Activated CD4-positive, alpha-beta memory T cell treated with anti-CD3 and anti-CD28 coated beads for 36 hours (primary cell): Measurements from ENCODE around the gene IGFL2. TPM values are rescaled to one million over a fixed set of nuclear protein-coding genes. Genes with fewer than 3 reads are reported as not detected.
"Not testable (repeated sequence)": the region's sequence is repeated elsewhere in the genome, so short reads cannot be mapped to it uniquely, and the experiment has no call there.

Experiments used
- CTCF ChIA-PET: fragments of 350-600 bp; sonication (Branson Sonifier 250); formaldehyde crosslinking; loops from one replicate; lab custom pipeline; 2021; ENCODE audit warnings: antibody characterized with exemption, inconsistent platforms; lab: Charles Lee
- POLR2A ChIA-PET: fragments of 350-600 bp; sonication (Branson Sonifier 250); formaldehyde crosslinking; loops from one replicate; lab custom pipeline; 2021; ENCODE audit warnings: antibody characterized with exemption; lab: Charles Lee
- DNase-seq: peaks from one replicate; pipeline ENCODE4 v3.0.0-alpha.2; 2020
- H3K27ac Mint-ChIP-seq: one replicate; pipeline ENCODE4 v1.8.0; 2021; ENCODE audit warnings: mixed read lengths
- H3K27me3 Mint-ChIP-seq: one replicate; pipeline ENCODE4 v1.8.0; 2021; ENCODE audit warnings: mixed read lengths
- H3K36me3 Mint-ChIP-seq: one replicate; pipeline ENCODE4 v1.8.0; 2021; ENCODE audit warnings: mixed read lengths
- H3K4me1 Mint-ChIP-seq: one replicate; pipeline ENCODE4 v1.8.0; 2021; ENCODE audit warnings: low read depth, mixed read lengths
- H3K4me3 Mint-ChIP-seq: one replicate; pipeline ENCODE4 v1.8.0; 2021; ENCODE audit warnings: mild to moderate bottlenecking, mixed read lengths
- H3K9me3 Mint-ChIP-seq: one replicate; pipeline ENCODE4 v1.8.0; 2021; ENCODE audit warnings: mixed read lengths
- intact Hi-C: fragments of 100-400 bp; cut with micrococcal nuclease; formaldehyde crosslinking; loops from one replicate; pipeline ENCODE4 v1.15.1; 2023
- total RNA-seq, 2 experiments: library from RNA; stranded (reverse); gene quantifications; one replicate each; pipeline ENCODE4 v1.2.3, GENCODE V29; 2021

IGFL2 gene
- total RNA-seq, 2 experiments from 2014 or later: not detected

DNA sequence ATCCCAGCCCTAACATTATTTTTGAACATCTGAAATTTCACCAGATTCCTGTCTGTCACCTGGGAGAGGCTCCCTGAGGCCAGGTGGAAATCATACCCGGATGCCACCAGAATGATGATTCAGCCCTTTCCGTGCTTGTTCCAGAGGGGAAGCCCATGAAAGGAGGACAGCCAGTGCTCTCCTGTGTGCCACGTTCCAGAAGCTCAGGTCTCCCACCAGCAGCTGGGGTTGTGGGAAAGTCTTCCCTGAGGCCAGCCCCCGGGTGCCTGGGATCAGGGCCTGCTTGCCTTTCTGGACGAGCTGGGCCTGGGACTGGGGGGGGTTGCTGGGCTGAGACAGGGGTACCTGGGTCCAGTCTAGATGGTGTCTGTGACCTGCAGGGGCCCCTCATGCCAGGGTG is 56.0 kb downstream of the IGFL2 start:
- ChIA-PET POLR2A (no interaction called here), CTCF (interaction anchor here (0.7 to 1.0 kb wide), 2 partner anchors 61 to 77 kb away, joined by 3 read pairs; no protein-coding TSS in a partner anchor)
- intact Hi-C loops: no loop called here
- Mint-ChIP-seq H3K4me3 (no peak overlapping the region), H3K27me3 (peaks cover 26% of the 10 kb centered on the region), H3K36me3 (no peaks in the 10 kb centered on the region), H3K27ac (no peak overlapping the region), H3K9me3 (no peaks in the 10 kb centered on the region), H3K4me1 (peaks cover 1% of the 10 kb centered on the region)
- DNase-seq: no peak

DNA sequence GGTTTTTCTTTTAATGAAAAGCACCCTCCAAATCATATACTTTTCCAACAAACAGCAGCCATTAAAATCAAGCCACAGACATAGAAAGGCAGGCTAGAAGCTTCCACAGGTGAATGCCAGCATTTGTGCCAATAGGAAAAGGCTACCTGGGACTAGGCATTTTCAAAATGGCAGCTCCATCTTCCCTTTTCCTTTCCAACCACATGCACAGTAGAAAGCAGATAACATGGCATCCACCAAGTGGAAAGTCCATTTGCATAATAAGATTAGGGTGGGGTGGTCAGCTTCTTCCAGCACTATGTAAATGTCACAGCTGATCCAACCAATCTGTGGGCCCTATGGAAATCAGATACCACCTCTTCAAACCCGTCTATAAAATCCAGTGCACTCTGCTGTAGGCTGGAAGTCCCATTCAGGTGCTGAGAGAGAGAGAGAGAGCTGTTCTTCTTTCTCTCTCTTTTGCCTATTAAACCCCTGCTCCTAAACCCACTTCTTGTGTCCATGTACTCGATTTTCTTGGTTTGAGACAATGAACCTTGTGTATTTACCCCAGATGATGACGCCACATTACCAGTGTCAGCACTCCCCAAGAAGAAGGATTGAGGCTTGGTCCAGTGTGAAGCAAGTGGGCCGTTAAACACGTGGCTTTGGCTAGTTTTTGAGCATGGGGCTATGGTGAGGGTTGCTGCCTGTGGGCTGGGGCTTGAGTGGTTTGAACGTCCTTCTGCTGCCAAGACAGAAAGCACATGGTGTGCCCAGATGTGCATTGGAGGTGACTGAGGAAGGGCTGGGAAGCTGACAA is 57.3 kb downstream of the IGFL2 start:
- intact Hi-C loops: no loop called here
- Mint-ChIP-seq H3K36me3 (no peaks in the 10 kb centered on the region), H3K9me3 (no peaks in the 10 kb centered on the region), H3K27me3 (peaks cover 26% of the 10 kb centered on the region), H3K4me1 (peaks cover 9% of the 10 kb centered on the region), H3K27ac (no peak overlapping the region), H3K4me3 (no peak overlapping the region)
- CTCF ChIA-PET: interaction anchor here (0.6 to 0.8 kb wide), 2 partner anchors 16 to 336 kb away, joined by 3 read pairs; no protein-coding TSS in a partner anchor
- POLR2A ChIA-PET: no interaction called here
- DNase-seq: no peak

DNA sequence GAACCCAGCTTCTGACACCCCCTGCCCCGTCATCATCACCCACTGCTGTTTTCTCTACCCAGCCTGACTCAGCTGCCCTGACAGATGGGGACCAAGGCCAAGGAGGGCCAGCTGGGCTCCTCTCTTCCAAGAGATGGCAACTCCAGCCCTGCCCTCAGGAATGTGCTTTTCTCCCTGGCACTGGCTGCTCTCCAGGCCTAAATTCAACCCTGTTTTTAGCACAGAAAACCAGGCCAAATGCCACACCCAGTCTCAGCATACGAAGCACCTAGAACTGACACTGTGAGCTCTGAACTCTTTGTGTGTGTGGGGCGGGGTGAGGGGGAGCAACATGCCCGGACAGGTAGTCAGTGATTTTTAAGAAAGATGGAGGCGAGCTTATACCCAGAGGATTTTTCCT is 58.1 kb downstream of the IGFL2 start:
- POLR2A ChIA-PET: no interaction called here
- no peak for DNase-seq
- CTCF ChIA-PET: interaction anchor here (0.8 kb wide), 1 partner anchor 16 kb away, joined by 3 read pairs; no protein-coding TSS in a partner anchor
- Mint-ChIP-seq H3K9me3 (no peaks in the 10 kb centered on the region), H3K36me3 (no peaks in the 10 kb centered on the region), H3K4me1 (peaks cover 9% of the 10 kb centered on the region), H3K27ac (no peak overlapping the region), H3K4me3 (no peak overlapping the region), H3K27me3 (peaks cover 28% of the 10 kb centered on the region)
- intact Hi-C loops: no loop called here

DNA sequence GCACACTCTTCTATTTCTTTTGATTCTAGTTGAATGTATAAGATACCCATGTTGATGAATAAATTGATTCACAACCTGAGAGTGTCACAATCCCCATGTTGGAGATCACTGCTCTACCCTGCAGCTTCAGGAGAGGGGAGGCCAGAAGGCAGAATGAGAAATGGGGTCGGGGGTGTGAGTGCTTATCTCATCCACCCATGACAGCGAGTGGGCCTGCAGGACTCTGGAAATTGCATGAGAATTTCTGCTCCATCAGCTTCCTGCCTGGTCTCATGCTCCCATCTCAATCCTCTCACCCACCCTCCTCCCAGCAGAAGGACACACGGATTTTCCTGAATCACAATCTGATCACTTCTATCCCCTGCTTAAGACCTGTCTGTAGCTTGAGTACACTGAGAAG is 58.6 kb downstream of the IGFL2 start:
- CTCF ChIA-PET: interaction anchor here (0.8 kb wide), 1 partner anchor 17 kb away, joined by 3 read pairs; no protein-coding TSS in a partner anchor

DNA sequence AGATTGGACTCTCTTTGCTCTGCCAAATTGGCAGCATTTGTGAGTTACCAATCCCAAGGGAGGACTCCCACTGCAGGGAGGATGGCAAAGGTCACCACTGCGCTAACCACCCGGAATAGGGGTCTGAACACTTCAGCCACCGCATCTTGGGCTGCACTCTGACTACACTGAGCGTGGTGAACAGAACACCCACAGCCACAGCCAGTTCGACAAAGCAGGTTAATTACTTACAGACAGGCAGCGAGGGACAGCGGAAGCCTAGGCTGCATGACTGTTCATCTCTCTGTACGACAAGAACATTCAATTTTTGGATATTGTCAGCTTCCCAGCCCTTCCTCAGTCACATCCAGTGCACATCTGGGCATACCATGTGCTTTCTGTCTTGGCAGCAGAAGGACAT is 59.8 kb downstream of the IGFL2 start:
- H3K36me3 Mint-ChIP-seq, H3K4me1 Mint-ChIP-seq, DNase-seq, H3K9me3 Mint-ChIP-seq, intact Hi-C loops, POLR2A ChIA-PET, H3K27ac Mint-ChIP-seq, H3K4me3 Mint-ChIP-seq, CTCF ChIA-PET: not testable (repeated sequence)
- H3K27me3 Mint-ChIP-seq: peaks cover 16% of the 10 kb centered on the region

More for the DNA sequence above, 58.6 kb downstream of the IGFL2 start:
- no peak overlapping the region for H3K27ac Mint-ChIP-seq
- peaks cover 25% of the 10 kb centered on the region for H3K27me3 Mint-ChIP-seq
- POLR2A ChIA-PET: no interaction called here
- H3K4me1 Mint-ChIP-seq: peaks cover 9% of the 10 kb centered on the region
- intact Hi-C loops: no loop called here
- no peaks in the 10 kb centered on the region for H3K36me3 Mint-ChIP-seq
- no peak overlapping the region for H3K4me3 Mint-ChIP-seq
- no peaks in the 10 kb centered on the region for H3K9me3 Mint-ChIP-seq
- no peak for DNase-seq

DNA sequence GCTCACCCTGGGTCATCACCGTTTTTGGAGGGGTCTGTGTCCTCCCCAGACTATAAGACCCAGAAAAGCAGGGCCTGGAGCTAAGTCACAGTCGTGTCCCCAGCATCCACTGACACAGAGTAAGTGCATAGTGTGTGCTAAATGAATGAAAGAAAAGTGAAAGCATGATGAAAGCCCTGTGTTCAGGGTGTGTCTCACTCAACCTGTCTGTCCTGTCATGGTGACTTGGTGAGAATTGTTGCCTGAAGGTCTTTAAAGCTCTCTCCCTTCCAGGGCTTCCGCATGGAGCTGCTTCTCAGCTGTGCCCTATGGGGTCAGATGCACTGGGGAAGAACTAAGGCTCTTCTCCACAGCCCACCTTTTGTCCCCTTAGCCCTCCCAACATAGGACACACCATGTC is 61.0 kb downstream of the IGFL2 start:
- intact Hi-C loops: no loop called here
- Mint-ChIP-seq H3K9me3 (no peaks in the 10 kb centered on the region), H3K27ac (no peak overlapping the region), H3K36me3 (no peaks in the 10 kb centered on the region), H3K27me3 (peaks cover 21% of the 10 kb centered on the region), H3K4me3 (no peak overlapping the region), H3K4me1 (peaks cover 9% of the 10 kb centered on the region)
- no peak for DNase-seq
- CTCF ChIA-PET: no interaction called here
- POLR2A ChIA-PET: no interaction called here

DNA sequence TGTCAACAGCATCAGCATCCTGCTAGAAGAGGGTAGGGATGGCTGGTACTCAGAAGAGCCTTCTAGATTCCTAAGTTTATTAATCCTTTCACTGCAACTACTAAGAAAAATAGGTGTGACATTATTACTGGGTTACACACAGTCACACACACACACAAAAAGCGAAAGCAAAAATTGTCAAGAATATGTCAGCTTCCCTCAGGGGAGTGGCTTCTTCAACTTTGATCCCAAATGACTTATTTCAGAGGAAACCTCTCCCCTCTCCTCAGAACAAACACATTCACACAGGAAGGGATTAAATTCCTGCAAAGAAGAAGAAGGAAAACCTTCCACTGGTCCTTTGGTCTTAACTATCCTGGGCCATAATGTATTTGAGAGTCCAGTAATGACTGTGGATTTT is 61.4 kb downstream of the IGFL2 start:
- H3K4me3 Mint-ChIP-seq: no peak overlapping the region

DNA sequence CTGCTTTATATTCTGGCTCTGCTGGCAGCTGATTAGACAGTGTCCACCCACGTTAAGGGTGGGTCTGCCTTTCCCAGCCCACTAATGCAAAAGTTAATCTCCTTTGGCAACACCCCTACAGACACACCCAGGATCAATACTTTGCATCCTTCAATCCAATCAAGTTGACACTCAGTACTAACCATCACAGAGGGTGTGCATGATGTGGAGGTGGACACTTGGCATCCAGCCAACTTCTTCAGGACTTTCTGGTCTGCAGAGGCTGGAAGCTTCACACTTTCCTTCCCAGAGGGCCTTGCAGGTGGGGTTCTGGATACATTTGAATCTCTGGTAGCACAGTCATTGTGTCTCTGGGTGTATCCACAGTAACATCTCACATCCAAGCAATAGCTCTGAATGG is 62.6 kb downstream of the IGFL2 start:
- Mint-ChIP-seq H3K27me3 (peaks cover 23% of the 10 kb centered on the region), H3K36me3 (no peaks in the 10 kb centered on the region), H3K27ac (no peak overlapping the region), H3K9me3 (no peaks in the 10 kb centered on the region), H3K4me3 (no peak overlapping the region), H3K4me1 (peaks cover 9% of the 10 kb centered on the region)
- no peak for DNase-seq
- ChIA-PET POLR2A (no interaction called here), CTCF (no interaction called here)
- intact Hi-C loops: no loop called here

More for the DNA sequence above, 61.4 kb downstream of the IGFL2 start:
- Mint-ChIP-seq H3K27me3 (peaks cover 22% of the 10 kb centered on the region), H3K9me3 (no peaks in the 10 kb centered on the region), H3K36me3 (no peaks in the 10 kb centered on the region), H3K4me1 (peaks cover 9% of the 10 kb centered on the region), H3K27ac (no peak overlapping the region)
- ChIA-PET POLR2A (no interaction called here), CTCF (no interaction called here)
- DNase-seq: no peak
- intact Hi-C loops: no loop called here

Other genes with a start within 250 kb of the IGFL2 start
- gene MYPOP, start 245.6 kb upstream of the IGFL2 start, total RNA-seq: 1 to 10 TPM; 6.8 to 6.9 TPM
- gene NANOS2, start 233.5 kb upstream of the IGFL2 start, total RNA-seq: not detected
- not detected for gene NOVA2, start 174.4 kb upstream of the IGFL2 start, total RNA-seq
- gene CCDC61, start 152.8 kb upstream of the IGFL2 start, total RNA-seq: 10 to 100 TPM; 28.4 to 30.5 TPM
- not detected for gene PGLYRP1, start 125.2 kb upstream of the IGFL2 start, total RNA-seq
- not detected for gene IGFL4, start 107.2 kb upstream of the IGFL2 start, total RNA-seq
- gene IGFL3, start 23.6 kb upstream of the IGFL2 start, total RNA-seq: not detected
- gene IGFL1, start 81.5 kb downstream of the IGFL2 start, total RNA-seq: not detected
- not detected for gene HIF3A, start 148.8 kb downstream of the IGFL2 start, total RNA-seq
- gene PPP5C, start 198.8 kb downstream of the IGFL2 start, total RNA-seq: 10 to 100 TPM; 76.9 to 82.5 TPM